Astrocyte of the cerebellum (primary cell): Measurements from ENCODE around the gene MAGI1.
A peak's percentile ranks its signal among the peaks of the same experiment; 100 is the strongest.
"Not testable (repeated sequence)": the region's sequence is repeated elsewhere in the genome, so short reads cannot be mapped to it uniquely, and the experiment has no call there.

Experiments
- DNase-seq: peaks from one replicate; pipeline ENCODE4 v3.0.0-alpha.2; 2011; ENCODE audit warnings: low read depth
- H3K4me3 ChIP-seq: 2 replicates; pipeline ENCODE4 v1.5.1; 2011; ENCODE audit warnings: mild to moderate bottlenecking, low read depth, low read length, moderate library complexity
- CTCF ChIP-seq: IDR thresholded peaks from 2 replicates; pipeline ENCODE4 v1.5.1; 2012; ENCODE audit warnings: low read length, low read depth, moderate library complexity, mild to moderate bottlenecking; ENCODE audit errors: missing control alignments
- in situ Hi-C: cut with HindIII; loops from 2 replicates; pipeline ENCODE4 v1.10.0; 2017; ENCODE audit warnings: low sequenced_read_pairs

MAGI1 gene

GRCh38 chr3:65893631-65894030 is 145.1 kb downstream of the MAGI1 start:
- in situ Hi-C loops, result no loop called here
- no peak for TF ChIP-seq CTCF
- H3K4me3 ChIP-seq, result no peak overlapping the region
- DNase-seq, result no peak

- H3K4me3 ChIP-seq, DNase-seq, in situ Hi-C loops: not testable (repeated sequence)
These were observed 147.2 kb downstream of the MAGI1 start for GRCh38 chr3:65891477-65891876.

- in situ Hi-C loops, result no loop called here
- no peak for TF ChIP-seq CTCF
- no peak for DNase-seq
- H3K4me3 ChIP-seq, result no peak overlapping the region
These were observed 148.4 kb downstream of the MAGI1 start for GRCh38 chr3:65890328-65890727.

DNA sequence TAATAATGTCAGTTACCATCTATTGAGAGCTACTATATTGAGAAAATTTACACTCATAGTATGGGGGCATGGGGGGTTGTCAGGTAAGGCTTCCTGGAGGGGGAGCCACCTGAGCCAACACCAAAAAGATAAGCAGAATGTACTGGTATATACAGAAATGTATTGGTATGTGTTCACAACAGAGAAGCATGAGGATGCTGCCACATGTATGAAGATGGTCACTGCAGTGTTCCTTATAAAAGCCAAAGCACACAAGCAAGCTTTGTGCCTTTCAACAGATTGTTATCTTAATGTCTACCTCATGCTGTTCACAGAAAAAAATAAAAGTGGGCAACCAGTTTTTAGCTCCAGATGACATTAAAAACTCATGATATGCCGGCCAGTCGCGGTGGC is 149.0 kb downstream of the MAGI1 start:
- H3K4me3 ChIP-seq, result no peak overlapping the region
- TF ChIP-seq CTCF, result no peak
- DNase-seq, result no peak
- in situ Hi-C loops, result no loop called here

GRCh38 chr3:65888980-65889706 is 149.6 kb downstream of the MAGI1 start:
- peak; percentile 95 for DNase-seq
- in situ Hi-C loops, result no loop called here

DNA sequence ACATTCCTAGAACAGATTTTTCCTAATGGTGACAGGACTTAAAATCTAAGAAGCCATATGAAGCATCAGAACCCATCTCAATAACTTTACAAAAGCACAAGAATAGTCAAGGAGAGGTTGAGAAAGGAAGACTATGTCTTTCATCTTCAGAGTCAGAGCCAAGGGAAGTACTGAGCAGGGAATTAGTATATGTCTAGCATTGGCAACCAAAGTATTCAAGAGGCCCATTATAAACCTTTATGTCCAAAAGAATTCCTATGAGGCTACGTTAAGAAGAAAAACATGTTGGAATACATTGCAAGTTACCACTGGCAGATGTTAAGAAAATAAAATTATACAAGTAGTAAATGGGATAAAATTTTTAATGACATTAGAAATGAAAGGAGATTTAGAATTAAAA is 150.5 kb downstream of the MAGI1 start:
- no peak for TF ChIP-seq CTCF
- in situ Hi-C loops, result no loop called here
- no peak overlapping the region for H3K4me3 ChIP-seq
- DNase-seq, result no peak

More at GRCh38 chr3:65888980-65889706, 149.6 kb downstream of the MAGI1 start:
- no peak for TF ChIP-seq CTCF
- H3K4me3 ChIP-seq, result no peak overlapping the region

GRCh38 chr3:65886391-65886790 is 152.3 kb downstream of the MAGI1 start:
- H3K4me3 ChIP-seq, result no peak overlapping the region
- no peak for TF ChIP-seq CTCF
- no peak for DNase-seq
- in situ Hi-C loops, result no loop called here
